NB4 (cell line): Measurements from ENCODE around the gene TOM1L2.

Experiments
- DNase-seq: peaks from one replicate; pipeline ENCODE4 v3.0.0; 2010; ENCODE audit warnings: low read depth
- H3K4me3 ChIP-seq: one replicate; pipeline ENCODE4 v1.5.1; 2011; ENCODE audit warnings: mild to moderate bottlenecking, low read depth, low read length, moderate library complexity
- MYC ChIP-seq: IDR thresholded peaks from 2 replicates; pipeline ENCODE4 v1.6.1; 2011; ENCODE audit warnings: low read depth, low read length
- POLR2A ChIP-seq: IDR thresholded peaks from 2 replicates; pipeline ENCODE4 v1.6.1; 2011; ENCODE audit warnings: mild to moderate bottlenecking; ENCODE audit not compliant: insufficient read length; ENCODE audit errors: extremely low read depth
- TF ChIP-seq, protein P1 (sequence below): IDR thresholded peaks from 2 replicates; pipeline ENCODE4 v1.6.1; 2011; ENCODE audit warnings: low read depth, low read length
- TF ChIP-seq, protein P2 (sequence below): IDR thresholded peaks from one replicate; pipeline ENCODE4 v1.5.1; 2012; ENCODE audit warnings: low read depth, low read length

The TOM1L2 gene

DNA sequence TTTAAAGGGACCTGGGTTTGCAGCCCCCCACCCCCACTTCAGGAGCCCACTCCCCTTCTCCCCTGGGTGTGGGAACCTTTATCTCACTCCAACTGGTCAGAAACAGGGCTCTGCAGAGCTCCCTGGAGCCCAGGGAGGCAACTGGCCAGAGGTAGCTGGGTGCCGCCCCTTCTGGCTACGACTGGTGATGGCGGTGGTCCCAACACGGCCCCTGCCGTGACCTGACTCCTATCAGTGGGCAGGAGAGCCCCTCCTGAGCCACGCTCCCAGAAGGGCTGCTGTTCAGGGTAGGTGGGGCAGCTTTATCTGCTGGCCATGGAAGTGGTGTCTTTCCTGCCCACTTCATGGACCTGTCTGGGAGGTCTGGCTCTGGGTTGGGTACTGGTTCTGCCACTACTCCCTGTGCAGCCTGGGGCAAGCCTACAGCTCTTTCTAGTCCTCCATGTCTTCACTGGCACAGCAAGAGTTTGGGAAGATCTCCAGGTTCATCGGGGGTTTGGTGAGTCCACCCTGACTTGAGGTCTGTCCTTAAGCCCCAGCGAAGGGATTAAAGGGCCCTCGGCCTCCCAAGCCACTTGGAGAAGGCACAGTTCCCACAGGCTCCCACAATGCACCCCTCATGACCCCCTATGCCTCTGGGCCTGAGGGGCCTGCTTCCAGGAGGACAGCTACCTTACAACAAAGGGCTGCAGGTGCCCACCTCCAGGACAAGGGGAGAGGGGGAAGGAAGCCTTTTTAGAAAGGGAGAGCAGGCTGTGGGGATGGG, 129.9 kb downstream of the TOM1L2 start:
- TF ChIP-seq, protein P1, sequence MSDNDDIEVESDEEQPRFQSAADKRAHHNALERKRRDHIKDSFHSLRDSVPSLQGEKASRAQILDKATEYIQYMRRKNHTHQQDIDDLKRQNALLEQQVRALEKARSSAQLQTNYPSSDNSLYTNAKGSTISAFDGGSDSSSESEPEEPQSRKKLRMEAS: no peak
- no peak for TF ChIP-seq MYC
- no peak for TF ChIP-seq POLR2A
- TF ChIP-seq, protein P2, sequence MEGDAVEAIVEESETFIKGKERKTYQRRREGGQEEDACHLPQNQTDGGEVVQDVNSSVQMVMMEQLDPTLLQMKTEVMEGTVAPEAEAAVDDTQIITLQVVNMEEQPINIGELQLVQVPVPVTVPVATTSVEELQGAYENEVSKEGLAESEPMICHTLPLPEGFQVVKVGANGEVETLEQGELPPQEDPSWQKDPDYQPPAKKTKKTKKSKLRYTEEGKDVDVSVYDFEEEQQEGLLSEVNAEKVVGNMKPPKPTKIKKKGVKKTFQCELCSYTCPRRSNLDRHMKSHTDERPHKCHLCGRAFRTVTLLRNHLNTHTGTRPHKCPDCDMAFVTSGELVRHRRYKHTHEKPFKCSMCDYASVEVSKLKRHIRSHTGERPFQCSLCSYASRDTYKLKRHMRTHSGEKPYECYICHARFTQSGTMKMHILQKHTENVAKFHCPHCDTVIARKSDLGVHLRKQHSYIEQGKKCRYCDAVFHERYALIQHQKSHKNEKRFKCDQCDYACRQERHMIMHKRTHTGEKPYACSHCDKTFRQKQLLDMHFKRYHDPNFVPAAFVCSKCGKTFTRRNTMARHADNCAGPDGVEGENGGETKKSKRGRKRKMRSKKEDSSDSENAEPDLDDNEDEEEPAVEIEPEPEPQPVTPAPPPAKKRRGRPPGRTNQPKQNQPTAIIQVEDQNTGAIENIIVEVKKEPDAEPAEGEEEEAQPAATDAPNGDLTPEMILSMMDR: no peak
- no peak overlapping the region for H3K4me3 ChIP-seq
- no peak for DNase-seq

DNA sequence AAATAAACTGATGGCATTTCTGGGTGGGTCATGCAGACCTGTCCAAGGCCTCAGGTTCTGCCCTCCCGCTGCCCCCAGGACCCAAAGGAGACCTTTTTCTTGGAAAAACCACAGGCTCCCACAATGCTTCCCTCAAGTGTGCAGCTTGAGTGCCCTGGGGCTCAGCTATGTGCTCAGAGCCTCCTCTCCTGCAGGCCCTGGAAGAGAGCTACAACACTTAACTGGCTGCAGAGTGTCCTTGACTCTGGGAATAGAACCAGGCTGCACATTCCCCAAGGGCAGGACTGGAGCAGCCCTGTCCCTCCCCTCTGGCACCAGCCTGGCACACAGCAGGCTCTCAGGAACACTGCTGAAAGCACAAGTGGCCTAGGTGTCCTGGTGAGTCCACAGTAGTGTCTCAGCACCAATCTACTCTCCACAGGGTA, 130.6 kb downstream of the TOM1L2 start:
- no peak for DNase-seq
- no peak overlapping the region for H3K4me3 ChIP-seq
- TF ChIP-seq MYC: no peak
- no peak for TF ChIP-seq POLR2A
- TF ChIP-seq, protein P2: no peak
- TF ChIP-seq, protein P1: no peak

DNA sequence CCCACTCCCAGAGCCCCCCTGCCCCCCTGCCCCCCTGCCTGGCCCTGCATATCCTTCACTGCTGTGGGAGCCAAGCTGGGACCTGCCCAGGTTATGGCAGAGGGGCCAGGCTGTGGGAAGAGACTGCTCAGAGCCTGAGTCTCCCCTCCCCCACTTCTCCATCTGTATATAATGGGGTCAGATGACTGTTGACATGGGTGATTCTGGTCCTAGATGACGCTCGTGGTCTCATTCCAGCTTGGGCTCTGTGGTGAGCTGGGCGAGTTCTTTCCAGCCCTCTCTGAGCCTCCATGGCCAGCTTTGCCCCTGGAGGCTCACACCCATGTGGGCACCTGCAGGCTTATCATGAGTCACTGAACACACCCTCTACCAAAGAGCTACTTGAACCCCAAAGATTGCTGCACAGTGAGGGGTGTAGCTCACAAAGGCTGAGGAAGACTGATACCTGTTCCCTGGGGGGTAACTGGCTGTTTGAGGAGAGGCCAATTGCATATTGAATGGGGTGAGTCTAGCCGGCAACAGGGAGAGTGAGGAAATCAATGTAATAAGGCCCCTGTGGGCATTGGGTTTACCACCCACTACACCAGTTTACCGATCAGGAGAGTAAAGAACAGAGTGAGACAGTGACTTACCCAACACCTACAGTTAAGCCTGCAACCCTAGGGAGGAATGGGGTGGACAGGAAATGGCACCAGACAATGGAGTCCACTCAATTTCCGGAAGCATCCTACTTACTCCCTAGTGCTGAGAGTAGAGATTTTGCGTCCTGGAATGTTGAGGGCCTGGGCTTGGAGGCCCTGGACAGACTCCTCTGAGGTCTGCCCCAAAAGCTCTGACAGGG, 131.2 kb downstream of the TOM1L2 start:
- peak; percentile 95 for DNase-seq
- TF ChIP-seq POLR2A: peak; percentile 30
- TF ChIP-seq, protein P1: no peak; the same call in 1 of the 2 replicates
- peak; percentile 13; the same call in 1 of the 2 replicates for TF ChIP-seq MYC
- TF ChIP-seq, protein P2: no peak
- H3K4me3 ChIP-seq: peak overlapping the region; percentile 62

DNA sequence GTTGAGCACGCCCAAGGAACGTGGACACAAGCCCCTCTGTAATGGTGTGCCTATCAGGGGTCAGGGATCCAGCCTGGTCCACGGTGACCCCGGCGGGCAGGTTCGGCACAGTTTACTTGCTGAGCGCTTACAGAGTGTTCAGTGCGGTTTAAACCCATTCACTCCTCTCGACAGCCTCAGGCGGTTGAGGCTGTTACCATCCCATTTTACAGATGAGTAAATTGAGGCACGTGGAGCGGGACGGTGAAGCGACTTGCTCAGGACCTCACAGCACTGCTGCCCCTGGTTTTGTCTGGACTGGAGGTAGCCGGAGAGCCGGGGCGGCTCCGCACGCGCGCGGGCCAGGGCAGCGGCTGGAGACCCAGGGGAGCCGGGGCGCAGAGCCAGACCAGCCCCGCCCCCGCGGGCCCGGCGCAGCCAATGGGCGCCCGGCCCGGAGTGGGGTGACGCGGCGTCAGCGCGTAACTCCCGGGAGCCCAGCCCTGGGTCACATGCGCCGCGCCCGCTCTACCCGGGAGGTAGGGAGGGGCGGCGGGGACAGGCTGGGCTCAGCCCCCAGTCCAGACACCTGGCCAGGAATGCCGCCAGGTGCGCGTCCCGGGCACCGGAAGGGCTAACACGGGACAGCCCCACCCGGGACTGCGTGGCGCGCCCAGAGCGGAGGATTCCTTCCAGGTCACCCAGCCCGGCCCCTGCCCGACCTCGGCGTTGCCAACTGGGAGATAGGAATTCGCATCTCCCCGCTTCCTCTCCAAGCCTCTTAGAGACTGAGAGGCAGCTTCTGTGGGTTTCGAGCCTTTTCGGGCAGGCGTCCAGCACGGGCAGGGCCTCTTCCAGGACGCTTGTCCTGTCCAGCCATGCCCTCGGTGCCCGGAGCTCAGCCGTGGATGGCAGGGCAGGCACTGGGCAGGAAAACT, 132.2 kb downstream of the TOM1L2 start:
- H3K4me3 ChIP-seq: peak overlapping the region; percentile 62
- peak; percentile 93 for DNase-seq
- TF ChIP-seq POLR2A: peak; percentile 94
- peak; percentile 71 for TF ChIP-seq MYC
- TF ChIP-seq, protein P1: peak; percentile 71; the same call in 1 of the 2 replicates
- TF ChIP-seq, protein P2: no peak
